HUES64 (cell line): Measurements from ENCODE around the gene TPST1.
"Not testable (repeated sequence)": the region's sequence is repeated elsewhere in the genome, so short reads cannot be mapped to it uniquely, and the experiment has no call there.

ENCODE experiments used
- H3K27ac ChIP-seq: 2 replicates; pipeline ENCODE4 v1.7.0; 2013; ENCODE audit warnings: low read depth, low read length, inconsistent platforms
- H3K27me3 ChIP-seq: 2 replicates; pipeline ENCODE4 v1.6.1; 2013; ENCODE audit warnings: mild to moderate bottlenecking, low read length; ENCODE audit not compliant: insufficient read depth
- H3K36me3 ChIP-seq: 2 replicates; pipeline ENCODE4 v1.6.1; 2013; ENCODE audit warnings: mild to moderate bottlenecking, low read length; ENCODE audit not compliant: insufficient read depth
- H3K4me1 ChIP-seq: 2 replicates; pipeline ENCODE4 v1.6.1; 2013; ENCODE audit warnings: mild to moderate bottlenecking, low read length, moderate library complexity; ENCODE audit not compliant: insufficient read depth
- H3K4me3 ChIP-seq: 2 replicates; pipeline ENCODE4 v1.5.1; 2013; ENCODE audit warnings: mild to moderate bottlenecking, low read length, moderate library complexity
- H3K9ac ChIP-seq: 2 replicates; pipeline ENCODE4 v1.6.1; 2013; ENCODE audit warnings: mild to moderate bottlenecking, low read depth, low read length
- H3K9me3 ChIP-seq: 2 replicates; pipeline ENCODE4 v1.6.1; 2013; ENCODE audit warnings: low read depth, low read length; ENCODE audit not compliant: insufficient read depth
- WGBS: fragments of 150-250, 120-280 bp; methylation state at CpG from one replicate; pipeline ENCODE4 v1.1.7; 2013; ENCODE audit warnings: missing lambda C conversion rate; 5-methylcytosine and 5-hydroxymethylcytosine counted together

Gene TPST1

DNA sequence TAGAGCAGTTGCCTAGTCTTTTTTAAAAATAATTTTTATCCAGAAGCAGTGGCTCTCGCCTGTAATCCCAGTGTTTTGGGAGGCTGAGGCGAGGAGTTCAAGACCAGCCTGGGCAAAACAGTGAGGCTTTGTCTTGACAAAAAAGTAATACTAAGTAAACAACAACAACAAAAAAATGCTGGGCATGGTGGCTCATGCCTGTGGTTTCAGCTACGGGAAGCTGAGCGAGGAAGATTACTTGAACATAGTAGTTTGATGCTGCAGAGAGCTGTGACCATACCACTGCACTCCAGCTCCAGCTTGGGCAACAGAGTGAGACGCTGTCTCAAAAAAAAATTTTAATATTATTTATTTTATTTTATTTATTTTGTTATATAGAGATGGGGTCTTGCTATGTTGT is 31.3 kb upstream of the TPST1 start:
- Histone ChIP-seq H3K27me3 (no peaks in the 10 kb centered on the region), H3K9ac (no peak overlapping the region), H3K27ac (no peak overlapping the region), H3K36me3 (no peaks in the 10 kb centered on the region), H3K9me3 (no peaks in the 10 kb centered on the region), H3K4me3 (no peak overlapping the region), H3K4me1 (no peaks in the 10 kb centered on the region)
- WGBS: 94% methylated on average over 4 of the region's 5 CpGs

DNA sequence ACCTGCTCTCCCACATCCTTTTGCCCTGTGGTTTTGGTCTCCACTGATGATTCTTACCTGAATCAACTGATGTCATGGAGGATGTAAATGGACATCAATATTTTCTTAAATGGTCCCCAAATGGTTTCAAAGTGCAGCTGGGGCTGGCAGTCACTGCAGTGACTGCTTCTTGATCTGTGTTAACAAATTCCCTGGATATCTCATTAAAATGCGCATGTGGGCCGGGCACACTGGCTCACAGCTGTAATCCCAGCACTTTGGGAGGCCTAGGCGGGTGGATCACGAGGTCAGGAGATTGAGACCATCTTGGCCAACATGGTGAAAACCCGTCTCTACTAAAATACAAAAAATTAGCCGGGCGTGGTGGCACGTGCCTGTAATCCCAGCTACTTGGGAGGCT is 30.1 kb upstream of the TPST1 start:
- H3K9me3 ChIP-seq, H3K27ac ChIP-seq, H3K4me1 ChIP-seq, H3K36me3 ChIP-seq, H3K4me3 ChIP-seq, H3K27me3 ChIP-seq, H3K9ac ChIP-seq: not testable (repeated sequence)
- 80% methylated on average over 8 of the region's 8 CpGs for WGBS

DNA sequence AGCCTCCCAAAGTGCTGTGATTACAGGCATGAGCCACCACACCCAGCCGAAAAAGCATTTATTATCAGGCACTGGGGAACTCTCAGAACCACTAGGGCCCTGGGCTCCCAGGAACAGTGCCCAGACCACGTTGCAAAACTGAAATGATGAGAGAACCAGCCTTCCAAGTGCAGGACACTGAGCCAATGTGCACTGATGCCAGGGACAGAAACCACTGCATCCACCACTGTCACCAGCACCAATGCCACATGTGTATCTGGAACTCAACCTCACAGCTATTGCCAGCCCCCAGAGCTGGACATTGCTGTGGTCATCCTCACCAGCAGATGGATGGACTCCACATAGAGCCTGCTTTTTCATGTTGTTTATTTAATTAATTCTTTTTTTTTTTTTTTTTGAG is 28.2 kb upstream of the TPST1 start:
- H3K4me1 ChIP-seq: no peaks in the 10 kb centered on the region
- no peaks in the 10 kb centered on the region for H3K9me3 ChIP-seq
- WGBS: 89% methylated on average over 2 of the region's 2 CpGs

DNA sequence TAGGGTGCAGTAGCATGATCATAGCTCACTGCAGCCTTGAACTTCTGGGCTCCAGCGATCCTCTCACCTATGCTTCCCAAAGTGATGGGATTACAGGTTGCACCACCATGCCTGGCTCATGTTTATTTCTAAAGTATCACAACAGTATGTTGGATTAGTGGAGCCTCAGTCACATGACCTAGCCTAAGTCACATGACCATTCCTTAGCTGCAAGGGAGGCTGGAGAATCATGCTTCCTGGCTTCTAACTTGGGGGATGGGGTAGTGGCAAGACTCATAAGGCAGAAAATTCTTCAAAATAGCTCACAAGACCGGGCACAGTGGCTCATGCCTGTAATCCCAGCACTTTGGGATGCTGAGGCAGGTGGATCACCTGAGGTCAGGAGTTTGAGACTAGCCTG is 26.9 kb upstream of the TPST1 start:
- H3K9me3 ChIP-seq: no peaks in the 10 kb centered on the region
- no peaks in the 10 kb centered on the region for H3K27me3 ChIP-seq
- no peak overlapping the region for H3K27ac ChIP-seq
- no peak overlapping the region for H3K4me3 ChIP-seq
- H3K36me3 ChIP-seq: no peaks in the 10 kb centered on the region
- no peaks in the 10 kb centered on the region for H3K4me1 ChIP-seq
- H3K9ac ChIP-seq: no peak overlapping the region
- 98% methylated on average over 2 of the region's 2 CpGs for WGBS

More for the DNA sequence above, 28.2 kb upstream of the TPST1 start:
- H3K9ac ChIP-seq: no peak overlapping the region
- no peaks in the 10 kb centered on the region for H3K27me3 ChIP-seq
- no peak overlapping the region for H3K27ac ChIP-seq
- no peaks in the 10 kb centered on the region for H3K36me3 ChIP-seq
- no peak overlapping the region for H3K4me3 ChIP-seq

DNA sequence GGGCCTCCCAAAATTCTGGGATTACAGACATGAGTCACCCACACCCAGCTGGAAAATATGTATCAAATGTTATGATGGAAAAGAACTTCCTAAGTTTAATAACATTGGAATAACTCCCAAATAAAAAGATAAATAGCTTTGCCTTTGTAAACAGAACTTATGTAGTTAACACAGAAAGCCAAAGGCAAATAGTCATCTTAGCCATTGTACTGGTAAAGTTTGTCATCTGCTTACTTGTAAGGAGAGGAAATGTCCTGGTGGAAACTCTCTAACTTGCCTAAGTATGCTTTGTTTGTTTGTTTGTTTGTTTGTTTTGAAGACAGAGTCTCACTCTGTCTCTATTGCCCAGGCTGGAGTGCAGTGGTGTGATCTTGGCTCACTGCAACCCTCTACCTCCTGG is 23.8 kb upstream of the TPST1 start:
- Histone ChIP-seq H3K36me3 (no peaks in the 10 kb centered on the region), H3K9ac (no peak overlapping the region), H3K27me3 (no peaks in the 10 kb centered on the region), H3K4me3 (no peak overlapping the region), H3K9me3 (no peaks in the 10 kb centered on the region), H3K4me1 (no peaks in the 10 kb centered on the region), H3K27ac (no peak overlapping the region)

DNA sequence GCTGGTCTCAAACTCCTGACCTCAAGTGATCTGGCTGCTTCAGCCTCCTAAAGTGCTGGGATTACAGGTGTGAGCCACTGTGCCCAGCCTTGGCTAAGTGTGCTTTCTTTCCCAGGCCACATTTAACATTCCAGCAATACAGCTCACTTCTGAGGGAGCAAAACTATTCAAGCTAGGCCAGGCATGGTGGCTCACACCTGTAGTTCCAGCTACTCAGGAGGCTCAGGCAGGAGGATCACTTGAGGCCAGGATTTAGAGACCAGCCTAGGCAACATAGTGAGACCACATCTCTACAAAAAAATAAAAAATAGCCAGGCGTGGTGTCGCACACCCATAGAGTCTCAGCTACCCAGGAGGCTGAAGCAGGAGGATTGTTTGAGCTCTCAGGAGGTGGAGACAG is 23.3 kb upstream of the TPST1 start:
- no peak overlapping the region for H3K9ac ChIP-seq

DNA sequence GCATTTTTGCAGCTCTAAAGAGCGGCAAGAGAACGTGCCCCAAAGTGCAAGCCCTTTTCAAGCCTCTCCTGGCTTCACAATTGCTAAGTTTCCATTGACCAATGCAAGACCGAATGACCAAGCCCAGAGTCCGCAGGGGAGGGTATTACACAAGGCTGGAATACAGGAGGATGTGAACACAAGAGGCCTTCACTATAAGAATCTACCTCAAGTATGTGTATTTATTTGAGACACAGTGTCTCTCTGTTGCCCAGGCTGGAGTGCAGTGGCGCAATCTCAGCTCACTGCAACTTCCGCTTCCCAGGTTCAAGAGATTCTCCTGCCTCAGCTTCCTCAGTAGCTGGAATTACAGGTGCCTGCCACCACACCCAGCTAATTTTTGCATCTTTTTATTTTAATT is 22.2 kb upstream of the TPST1 start:
- H3K27me3 ChIP-seq: no peaks in the 10 kb centered on the region
- no peak overlapping the region for H3K9ac ChIP-seq
- 91% methylated on average over 6 of the region's 6 CpGs for WGBS
- H3K9me3 ChIP-seq: no peaks in the 10 kb centered on the region
- no peaks in the 10 kb centered on the region for H3K4me1 ChIP-seq
- no peak overlapping the region for H3K27ac ChIP-seq
- H3K4me3 ChIP-seq: no peak overlapping the region
- H3K36me3 ChIP-seq: no peaks in the 10 kb centered on the region

More for the DNA sequence above, 23.3 kb upstream of the TPST1 start:
- 100% methylated on average over 2 of the region's 2 CpGs for WGBS
- H3K4me3 ChIP-seq: no peak overlapping the region
- H3K9me3 ChIP-seq: no peaks in the 10 kb centered on the region
- H3K4me1 ChIP-seq: no peaks in the 10 kb centered on the region
- H3K27me3 ChIP-seq: no peaks in the 10 kb centered on the region
- H3K36me3 ChIP-seq: no peaks in the 10 kb centered on the region
- H3K27ac ChIP-seq: no peak overlapping the region

DNA sequence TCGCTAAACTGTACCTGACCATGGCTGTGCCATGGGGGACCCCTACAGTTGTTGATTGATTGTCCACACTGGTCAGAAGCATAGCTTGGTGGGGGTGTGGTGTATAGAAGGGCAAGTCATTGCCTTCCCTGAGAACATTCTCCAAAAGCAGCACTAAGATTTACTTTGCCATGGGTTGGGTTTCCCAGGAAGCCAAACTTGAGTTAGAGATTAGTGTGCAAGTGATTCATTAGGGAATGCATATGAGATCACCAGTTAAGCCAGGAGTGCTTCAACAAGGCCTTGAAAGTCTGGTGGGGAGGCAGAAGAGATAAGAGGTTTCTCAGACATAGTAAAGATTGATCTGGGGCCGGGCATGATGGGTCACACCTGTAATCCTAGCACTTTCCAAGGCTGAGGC is 21.4 kb upstream of the TPST1 start:
- Histone ChIP-seq H3K27ac (no peak overlapping the region), H3K27me3 (no peaks in the 10 kb centered on the region), H3K9ac (no peak overlapping the region), H3K4me3 (no peak overlapping the region), H3K9me3 (no peaks in the 10 kb centered on the region), H3K4me1 (no peaks in the 10 kb centered on the region), H3K36me3 (no peaks in the 10 kb centered on the region)
- 94% methylated on average over 2 of the region's 2 CpGs for WGBS

DNA sequence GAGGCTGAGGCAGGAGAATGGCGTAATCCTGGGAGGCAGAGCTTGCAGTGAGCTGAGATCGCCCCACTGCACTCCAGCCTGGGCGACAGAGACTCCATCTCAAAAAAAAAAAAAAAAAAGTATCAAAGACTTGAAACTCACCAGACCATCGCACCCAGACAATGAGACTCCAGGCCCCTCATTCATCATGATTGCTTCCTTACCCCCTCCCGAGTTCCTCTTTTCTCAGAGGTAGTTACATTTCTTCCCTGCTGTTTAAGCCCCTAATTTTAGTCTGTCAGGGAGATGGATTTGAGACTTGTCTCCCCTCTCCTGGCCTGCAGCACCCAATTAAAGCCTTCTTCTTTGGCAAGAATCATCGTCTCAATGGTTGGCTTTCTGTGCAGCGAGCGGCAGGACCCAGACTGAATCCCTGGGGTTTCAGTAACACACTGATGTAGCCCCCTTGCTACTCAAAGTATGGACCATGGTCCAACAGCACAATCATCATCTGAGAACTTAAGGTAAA is 19.4 kb upstream of the TPST1 start:
- H3K27ac ChIP-seq: no peak overlapping the region
- H3K27me3 ChIP-seq: no peaks in the 10 kb centered on the region
- no peaks in the 10 kb centered on the region for H3K36me3 ChIP-seq
- H3K4me1 ChIP-seq: no peaks in the 10 kb centered on the region
- WGBS: 96% methylated on average over 8 of the region's 8 CpGs
- no peaks in the 10 kb centered on the region for H3K9me3 ChIP-seq
- H3K9ac ChIP-seq: no peak overlapping the region
- H3K4me3 ChIP-seq: no peak overlapping the region

DNA sequence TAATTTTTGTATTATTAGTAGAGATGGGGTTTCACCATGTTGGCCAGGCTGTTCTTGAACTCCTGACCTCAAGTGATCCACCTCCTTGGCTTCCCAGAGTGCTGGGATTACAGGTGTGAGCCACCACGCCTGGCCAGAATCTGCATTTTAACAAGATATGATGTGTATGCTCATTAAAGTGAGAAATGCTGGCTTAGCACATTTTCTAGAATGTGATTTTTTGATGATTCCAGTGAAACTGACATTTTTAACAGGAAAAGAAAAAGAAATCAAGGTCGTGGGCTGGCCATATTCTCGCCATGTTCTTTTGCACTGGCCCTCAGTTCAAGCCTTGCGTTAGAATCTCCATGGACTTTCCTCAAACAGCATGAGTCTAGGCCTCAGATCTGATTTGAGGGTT is 18.1 kb upstream of the TPST1 start:
- no peak overlapping the region for H3K9ac ChIP-seq
- H3K4me1 ChIP-seq: no peaks in the 10 kb centered on the region
- WGBS: 93% methylated on average over 4 of the region's 4 CpGs
- no peak overlapping the region for H3K27ac ChIP-seq
- H3K4me3 ChIP-seq: no peak overlapping the region
- H3K9me3 ChIP-seq: no peaks in the 10 kb centered on the region
- H3K27me3 ChIP-seq: no peaks in the 10 kb centered on the region
- H3K36me3 ChIP-seq: no peaks in the 10 kb centered on the region

DNA sequence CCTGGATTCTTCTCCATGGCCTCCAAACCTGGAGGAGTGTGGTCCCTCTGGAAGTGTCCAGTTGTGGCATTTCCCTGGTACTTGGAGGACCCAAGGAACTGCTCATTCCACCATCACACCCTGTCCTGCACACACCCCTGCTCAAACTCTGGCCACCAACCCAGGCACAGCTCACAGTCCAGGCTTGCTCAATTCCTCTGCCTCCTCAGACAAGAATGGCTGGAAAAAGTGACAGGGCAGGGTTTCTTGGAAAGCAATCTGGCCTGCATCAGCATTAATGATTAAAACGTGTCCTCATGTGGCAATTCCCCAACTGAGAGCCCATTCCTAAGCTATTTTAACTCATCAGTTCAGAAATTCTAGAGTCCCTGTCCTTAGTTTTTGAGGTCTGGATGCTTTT is 17.2 kb upstream of the TPST1 start:
- no peaks in the 10 kb centered on the region for H3K9me3 ChIP-seq
- H3K9ac ChIP-seq: no peak overlapping the region
- H3K4me1 ChIP-seq: no peaks in the 10 kb centered on the region
- H3K36me3 ChIP-seq: no peaks in the 10 kb centered on the region
- H3K27ac ChIP-seq: no peak overlapping the region
- WGBS: 72% methylated on average over 1 of the region's 1 CpG
- no peaks in the 10 kb centered on the region for H3K27me3 ChIP-seq
- no peak overlapping the region for H3K4me3 ChIP-seq

DNA sequence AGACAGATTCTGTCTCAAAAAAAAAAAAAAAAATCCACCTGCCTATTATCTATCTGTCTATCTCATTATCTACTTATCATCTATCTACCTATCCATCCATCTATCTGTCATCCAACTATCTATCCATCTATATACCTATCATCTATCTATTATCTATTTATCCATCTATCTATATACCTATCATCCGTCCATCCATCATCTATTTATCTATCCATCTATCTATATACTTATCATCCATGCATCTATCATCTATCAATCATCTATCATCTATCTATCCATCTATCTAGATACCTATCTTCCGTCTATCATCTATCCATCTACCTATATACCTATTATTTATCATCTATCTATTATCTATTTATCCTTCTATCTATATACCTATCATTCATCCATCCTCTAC is 16.5 kb upstream of the TPST1 start:
- no peaks in the 10 kb centered on the region for H3K9me3 ChIP-seq
- H3K9ac ChIP-seq: no peak overlapping the region
- no peak overlapping the region for H3K27ac ChIP-seq
- H3K4me3 ChIP-seq: no peak overlapping the region
- no peaks in the 10 kb centered on the region for H3K36me3 ChIP-seq
- H3K4me1 ChIP-seq: no peaks in the 10 kb centered on the region
- H3K27me3 ChIP-seq: no peaks in the 10 kb centered on the region
- 93% methylated on average over 2 of the region's 2 CpGs for WGBS
